ENCODE measurements around the gene NRXN3. TPM values are rescaled to one million over a fixed set of nuclear protein-coding genes. Genes with fewer than 3 reads are reported as not detected.

NRXN3 gene
- total RNA-seq, 4 donors from 2014 or later = 0.56 to 1.6 (median 1.1) TPM

GRCh38 chr14:79645753-79646362 is 1475.7 kb downstream of the NRXN3 start:
- no peaks in the 10 kb centered on the region for H3K4me1 ChIP-seq
- H3K9me3 ChIP-seq = no peaks in the 10 kb centered on the region
- H3K4me3 ChIP-seq (replicated peaks in 1 of 3) = no peak overlapping the region
- no peaks in the 10 kb centered on the region for H3K27me3 ChIP-seq
- no peak for TF ChIP-seq POLR2A (IDR thresholded peaks at IDR 0.05)
- TF ChIP-seq, protein P1, sequence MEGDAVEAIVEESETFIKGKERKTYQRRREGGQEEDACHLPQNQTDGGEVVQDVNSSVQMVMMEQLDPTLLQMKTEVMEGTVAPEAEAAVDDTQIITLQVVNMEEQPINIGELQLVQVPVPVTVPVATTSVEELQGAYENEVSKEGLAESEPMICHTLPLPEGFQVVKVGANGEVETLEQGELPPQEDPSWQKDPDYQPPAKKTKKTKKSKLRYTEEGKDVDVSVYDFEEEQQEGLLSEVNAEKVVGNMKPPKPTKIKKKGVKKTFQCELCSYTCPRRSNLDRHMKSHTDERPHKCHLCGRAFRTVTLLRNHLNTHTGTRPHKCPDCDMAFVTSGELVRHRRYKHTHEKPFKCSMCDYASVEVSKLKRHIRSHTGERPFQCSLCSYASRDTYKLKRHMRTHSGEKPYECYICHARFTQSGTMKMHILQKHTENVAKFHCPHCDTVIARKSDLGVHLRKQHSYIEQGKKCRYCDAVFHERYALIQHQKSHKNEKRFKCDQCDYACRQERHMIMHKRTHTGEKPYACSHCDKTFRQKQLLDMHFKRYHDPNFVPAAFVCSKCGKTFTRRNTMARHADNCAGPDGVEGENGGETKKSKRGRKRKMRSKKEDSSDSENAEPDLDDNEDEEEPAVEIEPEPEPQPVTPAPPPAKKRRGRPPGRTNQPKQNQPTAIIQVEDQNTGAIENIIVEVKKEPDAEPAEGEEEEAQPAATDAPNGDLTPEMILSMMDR (IDR thresholded peaks at IDR 0.05) = no peak
- intact Hi-C loops (cut with DNase I) = no loop called here
- no peaks in the 10 kb centered on the region for H3K36me3 ChIP-seq
- no peak for DNase-seq
- no peak overlapping the region for H3K27ac ChIP-seq
- WGBS, 2 donors = 77 to 98% methylated on average over 2 of the region's 2 CpGs

DNA sequence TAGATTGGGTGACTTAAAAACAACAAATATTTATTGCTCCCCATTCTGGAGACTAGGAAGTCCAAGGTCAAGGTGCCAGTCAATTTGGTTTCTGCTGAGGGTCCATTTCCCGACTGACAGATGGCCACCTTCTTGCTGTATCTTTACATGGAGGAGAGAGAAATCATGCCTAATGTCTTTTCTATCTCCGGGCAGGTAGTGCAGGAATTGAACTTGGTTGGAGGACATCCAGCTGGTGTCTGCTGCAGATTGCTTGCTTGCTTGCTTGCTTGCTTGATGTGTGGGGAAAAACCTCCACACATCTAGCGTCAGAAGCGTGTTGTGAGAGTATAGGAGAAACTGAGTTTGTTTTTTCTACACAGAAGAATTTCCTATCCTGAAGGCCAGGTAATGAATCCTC is 1479.7 kb downstream of the NRXN3 start:
- H3K4me1 ChIP-seq = no peaks in the 10 kb centered on the region
- DNase-seq = no peak
- no peaks in the 10 kb centered on the region for H3K9me3 ChIP-seq
- H3K27me3 ChIP-seq = no peaks in the 10 kb centered on the region
- no peak overlapping the region for H3K4me3 ChIP-seq (replicated peaks in 1 of 3)
- intact Hi-C loops (cut with DNase I) = no loop called here
- H3K27ac ChIP-seq = no peak overlapping the region
- no peak for TF ChIP-seq POLR2A (IDR thresholded peaks at IDR 0.05)
- TF ChIP-seq, protein P1 (IDR thresholded peaks at IDR 0.05) = no peak
- WGBS, 2 donors = 79 to 87% methylated on average over 4 of the region's 4 CpGs
- H3K36me3 ChIP-seq = no peaks in the 10 kb centered on the region

- WGBS, 2 donors = 86 to 89% methylated on average over 6 of the region's 6 CpGs
- intact Hi-C loops (cut with DNase I) = no loop called here
- no peak for TF ChIP-seq POLR2A (IDR thresholded peaks at IDR 0.05)
- TF ChIP-seq, protein P1 (IDR thresholded peaks at IDR 0.05) = no peak
- no peaks in the 10 kb centered on the region for H3K36me3 ChIP-seq
- no peaks in the 10 kb centered on the region for H3K4me1 ChIP-seq
- no peaks in the 10 kb centered on the region for H3K9me3 ChIP-seq
- H3K27me3 ChIP-seq = no peaks in the 10 kb centered on the region
- no peak overlapping the region for H3K4me3 ChIP-seq (replicated peaks in 1 of 3)
- no peak for DNase-seq
- H3K27ac ChIP-seq = no peak overlapping the region
Measured at GRCh38 chr14:79652513-79653307, 1482.5 kb downstream of the NRXN3 start.

DNA sequence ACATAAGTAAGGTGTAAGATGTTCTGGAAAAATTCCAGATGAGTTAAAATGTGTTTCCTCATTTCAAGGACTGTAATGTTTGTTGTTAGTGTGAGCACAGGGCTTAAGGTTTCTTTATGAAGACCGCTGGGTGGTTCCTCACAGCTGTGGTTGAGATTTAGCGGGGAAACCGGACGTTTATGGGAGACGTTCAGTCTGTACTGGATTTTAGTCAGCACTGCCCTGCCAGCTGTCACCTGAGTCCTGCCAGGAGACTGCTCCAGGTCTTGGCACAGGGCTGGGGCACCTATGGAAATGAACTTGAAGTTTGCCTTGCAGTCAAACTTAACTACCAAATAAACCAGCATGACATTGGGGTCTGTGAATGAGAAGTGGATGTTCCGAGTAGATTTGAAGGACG is 1485.9 kb downstream of the NRXN3 start:
- no peaks in the 10 kb centered on the region for H3K4me1 ChIP-seq
- no peaks in the 10 kb centered on the region for H3K36me3 ChIP-seq
- no peak for DNase-seq
- TF ChIP-seq, protein P1 (IDR thresholded peaks at IDR 0.05) = no peak
- no peak for TF ChIP-seq POLR2A (IDR thresholded peaks at IDR 0.05)
- H3K4me3 ChIP-seq (replicated peaks in 1 of 3) = no peak overlapping the region
- intact Hi-C loops (cut with DNase I) = no loop called here
- 78 to 79% methylated on average over 7 of the region's 7 CpGs for WGBS, 2 donors
- H3K27ac ChIP-seq = no peak overlapping the region
- no peaks in the 10 kb centered on the region for H3K9me3 ChIP-seq
- no peaks in the 10 kb centered on the region for H3K27me3 ChIP-seq

DNA sequence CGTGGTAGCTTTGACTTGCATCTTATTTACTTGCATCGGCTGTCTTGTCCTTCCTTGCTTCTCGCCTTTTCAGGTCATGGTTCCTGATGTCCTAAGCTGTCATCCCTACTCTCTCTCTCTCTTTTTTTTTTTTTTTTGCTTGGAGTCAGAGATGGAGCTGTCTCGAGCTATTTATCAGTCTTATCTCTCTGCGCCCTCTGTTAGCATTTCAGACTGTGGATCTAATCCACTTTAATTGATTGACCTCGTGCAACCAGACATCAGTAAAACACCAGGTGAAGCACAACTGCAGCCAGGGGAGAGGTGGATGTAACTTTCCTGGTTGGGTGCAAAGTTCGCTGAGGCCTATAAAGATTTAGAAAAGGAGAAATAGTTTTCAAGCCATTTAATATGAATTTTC is 1486.3 kb downstream of the NRXN3 start:
- no peak overlapping the region for H3K4me3 ChIP-seq (replicated peaks in 1 of 3)
- TF ChIP-seq POLR2A (IDR thresholded peaks at IDR 0.05) = no peak
- TF ChIP-seq, protein P1 (IDR thresholded peaks at IDR 0.05) = no peak
- no peaks in the 10 kb centered on the region for H3K9me3 ChIP-seq
- intact Hi-C loops (cut with DNase I) = no loop called here
- 88 to 91% methylated on average over 7 of the region's 7 CpGs for WGBS, 2 donors
- no peaks in the 10 kb centered on the region for H3K4me1 ChIP-seq
- H3K27me3 ChIP-seq = no peaks in the 10 kb centered on the region
- H3K27ac ChIP-seq = no peak overlapping the region
- H3K36me3 ChIP-seq = no peaks in the 10 kb centered on the region
- no peak for DNase-seq
